Activated CD8-positive, alpha-beta memory T cell treated with anti-CD3 and anti-CD28 coated beads, Interleukin-2, amount 50 U/mL, for 24 hours (primary cell): ENCODE measurements around the gene RAB24.
"Not testable (repeated sequence)": the region's sequence is repeated elsewhere in the genome, so short reads cannot be mapped to it uniquely, and the experiment has no call there.

Experiments
- DNase-seq: peaks from one replicate; pipeline ENCODE4 v3.0.0-alpha.2; 2020; ENCODE audit errors: extremely low read depth

Gene RAB24

GRCh38 chr5:177303121-177303924, at the start of gene RAB24, which contains the start of gene PRELID1:
TSS of gene RAB24 (minus strand) at chr5:177303719. CDS start at chr5:177303288, 431 bp downstream.
TSS of gene PRELID1 (plus strand) at chr5:177303799. CDS start at chr5:177303986, 187 bp downstream.
- peak; percentile 71 for DNase-seq

- no peak for DNase-seq
Measured at GRCh38 chr5:177353093-177353492, 49.6 kb upstream of the RAB24 start.

- DNase-seq = peak; percentile 86
Measured at GRCh38 chr5:177351392-177352329, 48.1 kb upstream of the RAB24 start, which contains the start of gene LMAN2. TSS of gene LMAN2 (minus strand) at chr5:177351668. CDS start at chr5:177351647, 21 bp downstream.

- no peak for DNase-seq
Measured at GRCh38 chr5:177350776-177351391, 47.4 kb upstream of the RAB24 start.

- no peak for DNase-seq
Measured at GRCh38 chr5:177349762-177350161, 46.2 kb upstream of the RAB24 start.

GRCh38 chr5:177349362-177349647, 45.8 kb upstream of the RAB24 start:
- no peak for DNase-seq

- DNase-seq = no peak
Measured at GRCh38 chr5:177347699-177348098, 44.2 kb upstream of the RAB24 start.

GRCh38 chr5:177346820-177347219, 43.3 kb upstream of the RAB24 start:
- no peak for DNase-seq

- no peak for DNase-seq
Measured at GRCh38 chr5:177344891-177345290, 41.4 kb upstream of the RAB24 start.

GRCh38 chr5:177343777-177344176, 40.3 kb upstream of the RAB24 start:
- DNase-seq = no peak

GRCh38 chr5:177343000-177343399, 39.5 kb upstream of the RAB24 start:
- not testable (repeated sequence) for DNase-seq

GRCh38 chr5:177339107-177339638, 35.7 kb upstream of the RAB24 start:
- no peak for DNase-seq

GRCh38 chr5:177338251-177339106, 35.0 kb upstream of the RAB24 start:
- DNase-seq = no peak

- no peak for DNase-seq
Measured at GRCh38 chr5:177336603-177337494, 33.3 kb upstream of the RAB24 start.

GRCh38 chr5:177336112-177336511, 32.6 kb upstream of the RAB24 start:
- DNase-seq = no peak

GRCh38 chr5:177335701-177336065, 32.2 kb upstream of the RAB24 start:
- DNase-seq = no peak

GRCh38 chr5:177334781-177335700, 31.5 kb upstream of the RAB24 start:
- DNase-seq = no peak

- DNase-seq = no peak
Measured at GRCh38 chr5:177334155-177334551, 30.6 kb upstream of the RAB24 start.
